ENCODE measurements around the gene NISCH. TPM values are rescaled to one million over a fixed set of nuclear protein-coding genes. Genes with fewer than 3 reads are reported as not detected.
A peak's percentile ranks its signal among the peaks of the same experiment; 100 is the strongest.

NISCH gene
- total RNA-seq, 6 experiments from 2014 or later: 46.4 to 62.5 (median 55.8) TPM

- peaks cover 21% of the 10 kb centered on the region for H3K36me3 Mint-ChIP-seq (ENCODE audit: low read depth)
- no peak overlapping the region for H3K4me3 Mint-ChIP-seq
Measured at GRCh38 chr3:52472239-52473000, 17.0 kb downstream of the NISCH start.

GRCh38 chr3:52473026-52473425 lies 17.6 kb downstream of the NISCH start:
- no peak for DNase-seq
- H3K36me3 Mint-ChIP-seq (ENCODE audit: low read depth): peaks cover 21% of the 10 kb centered on the region
- H3K9me3 Mint-ChIP-seq: no peaks in the 10 kb centered on the region
- H3K27ac Mint-ChIP-seq: no peak overlapping the region
- H3K4me1 Mint-ChIP-seq (ENCODE audit: low read depth): peaks cover 10% of the 10 kb centered on the region
- no peak for TF ChIP-seq CTCF (IDR thresholded peaks at IDR 0.05)
- H3K27me3 Mint-ChIP-seq (ENCODE audit: insufficient read depth): no peaks in the 10 kb centered on the region; the same call in 1 of the 2 replicates
- H3K4me3 Mint-ChIP-seq: no peak overlapping the region

More at GRCh38 chr3:52472239-52473000, 17.0 kb downstream of the NISCH start:
- Mint-ChIP-seq H3K9me3 (no peaks in the 10 kb centered on the region), H3K27ac (no peak overlapping the region), H3K4me1 (ENCODE audit: low read depth) (peaks cover 11% of the 10 kb centered on the region), H3K27me3 (ENCODE audit: insufficient read depth) (no peaks in the 10 kb centered on the region; the same call in 1 of the 2 replicates)
- peak; percentile 22; the same call in 1 of the 2 replicates for TF ChIP-seq CTCF (IDR thresholded peaks at IDR 0.05)
- no peak for DNase-seq

GRCh38 chr3:52477076-52477795 lies 21.8 kb downstream of the NISCH start:
- H3K4me3 Mint-ChIP-seq: no peak overlapping the region
- H3K27me3 Mint-ChIP-seq (ENCODE audit: insufficient read depth): no peaks in the 10 kb centered on the region
- H3K4me1 Mint-ChIP-seq (ENCODE audit: low read depth): no peaks in the 10 kb centered on the region; the same call in 1 of the 2 replicates
- H3K27ac Mint-ChIP-seq: no peak overlapping the region
- TF ChIP-seq CTCF (IDR thresholded peaks at IDR 0.05): no peak
- no peaks in the 10 kb centered on the region for H3K9me3 Mint-ChIP-seq
- DNase-seq: no peak
- peaks cover 29% of the 10 kb centered on the region for H3K36me3 Mint-ChIP-seq (ENCODE audit: low read depth)

- Mint-ChIP-seq H3K4me1 (ENCODE audit: low read depth) (peaks cover 5% of the 10 kb centered on the region), H3K4me3 (no peak overlapping the region), H3K27me3 (ENCODE audit: insufficient read depth) (no peaks in the 10 kb centered on the region; the same call in 1 of the 2 replicates), H3K36me3 (ENCODE audit: low read depth) (peaks cover 32% of the 10 kb centered on the region), H3K27ac (no peak overlapping the region), H3K9me3 (no peaks in the 10 kb centered on the region)
- DNase-seq: no peak
- no peak for TF ChIP-seq CTCF (IDR thresholded peaks at IDR 0.05)
Measured at GRCh38 chr3:52477796-52478095, 22.3 kb downstream of the NISCH start.

GRCh38 chr3:52479037-52479876 lies 23.9 kb downstream of the NISCH start:
- Mint-ChIP-seq H3K36me3 (ENCODE audit: low read depth) (peaks cover 22% of the 10 kb centered on the region), H3K4me1 (ENCODE audit: low read depth) (peaks cover 20% of the 10 kb centered on the region), H3K27ac (no peak overlapping the region), H3K4me3 (no peak overlapping the region), H3K9me3 (no peaks in the 10 kb centered on the region), H3K27me3 (ENCODE audit: insufficient read depth) (no peaks in the 10 kb centered on the region; the same call in 1 of the 2 replicates)
- DNase-seq: no peak
- no peak for TF ChIP-seq CTCF (IDR thresholded peaks at IDR 0.05)
